GM21717 (cell line): ENCODE results near the gene SLC5A4.
"Not testable (repeated sequence)": the region's sequence is repeated elsewhere in the genome, so short reads cannot be mapped to it uniquely, and the experiment has no call there.

Source experiments
- ATAC-seq: cut with Tn5 transposase; IDR thresholded peaks from one replicate; pipeline ENCODE4 v1.9.1; 2021; ENCODE audit warnings: mild to moderate bottlenecking, moderate library complexity; ENCODE audit not compliant: unreplicated experiment

The SLC5A4 gene

DNA sequence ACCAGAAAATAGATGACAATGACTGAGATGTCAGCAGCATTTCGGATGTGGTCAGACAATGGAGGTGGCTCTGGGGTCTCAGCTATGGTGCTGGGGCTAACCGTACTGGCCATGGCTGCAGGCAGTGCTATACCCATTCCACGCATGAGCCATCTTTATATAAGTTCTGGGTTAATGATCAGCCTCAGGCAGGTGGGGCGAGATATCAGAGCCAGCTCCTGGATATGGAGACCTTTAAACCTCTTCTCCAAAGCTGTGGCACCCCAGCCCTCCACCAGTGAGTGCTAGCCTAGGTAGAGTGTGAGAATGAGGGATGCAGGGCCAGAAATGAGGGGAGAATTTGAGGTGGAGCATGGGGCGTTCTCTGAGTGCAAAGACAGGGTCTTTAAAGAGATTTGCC, at the start of gene SLC5A4:
Gene SLC5A4 (minus strand): TSS at position 131 of the 400 bp plus-strand sequence. CDS start 18 bp downstream, at position 113.
- ATAC-seq = no peak

DNA sequence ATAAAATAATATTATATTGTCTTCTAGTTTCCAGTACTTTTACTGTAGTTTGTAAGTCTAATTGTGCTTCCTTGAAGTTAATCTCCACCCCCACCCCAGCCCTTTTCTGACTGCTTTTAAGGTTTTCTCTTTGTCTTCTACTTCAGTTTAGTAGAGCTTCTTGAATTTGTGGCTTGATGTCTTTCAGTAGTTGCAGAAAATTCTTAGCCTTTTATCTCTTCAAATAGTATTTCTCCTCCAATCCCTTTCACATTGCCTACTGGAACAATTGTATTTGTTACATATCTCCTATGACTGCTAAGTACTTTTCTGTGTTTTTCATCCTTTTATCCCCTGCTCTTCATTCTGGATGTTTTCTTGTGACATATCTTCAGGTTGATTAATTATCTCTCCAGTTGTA, 38.8 kb upstream of the SLC5A4 start:
- not testable (repeated sequence) for ATAC-seq

DNA sequence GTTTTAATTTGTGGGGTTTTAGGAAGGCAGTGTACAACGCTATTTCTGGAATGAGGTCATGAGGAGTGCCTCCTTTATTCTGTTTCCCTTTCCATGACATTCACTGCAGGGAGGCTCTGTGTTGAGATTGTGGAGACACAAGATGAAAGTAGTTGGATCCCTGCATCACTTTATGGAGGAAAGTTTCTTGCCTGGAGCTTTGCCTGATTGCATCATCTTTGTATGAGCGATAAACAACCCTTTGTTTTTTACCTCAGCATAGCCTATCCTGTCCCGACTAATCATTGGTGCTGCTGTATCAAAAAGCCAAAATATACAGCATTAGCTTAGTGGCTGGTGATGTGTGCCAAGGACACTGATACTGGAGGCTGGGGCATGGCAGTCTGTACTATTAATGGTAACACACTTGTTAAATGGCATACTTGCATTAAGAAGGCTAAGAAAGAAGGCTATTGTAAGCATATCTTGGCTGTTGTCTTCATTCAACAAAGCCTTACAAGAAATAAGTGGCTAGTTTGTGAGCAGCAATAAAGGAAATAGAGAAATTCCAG, 31.2 kb upstream of the SLC5A4 start:
- ATAC-seq = no peak

DNA sequence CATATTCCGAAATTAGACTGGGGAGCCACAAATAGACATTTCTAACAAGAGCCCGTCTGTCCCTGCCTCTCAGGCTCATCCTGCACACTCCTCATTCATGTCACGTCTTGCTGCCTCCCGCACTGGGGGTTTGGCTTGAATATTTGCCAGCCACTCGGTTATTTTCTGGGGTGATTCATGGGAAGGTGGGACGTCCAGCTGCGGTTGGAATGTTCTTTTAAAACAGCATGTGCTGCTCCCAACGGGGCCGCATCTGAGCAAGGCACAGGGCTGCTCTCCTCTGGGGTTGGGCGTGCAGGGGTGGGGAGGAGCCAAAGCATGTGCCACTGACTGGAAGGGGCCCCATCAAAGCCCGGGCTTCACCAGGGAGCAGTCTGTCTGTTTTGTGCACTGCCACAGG, 25.9 kb upstream of the SLC5A4 start:
- no peak for ATAC-seq

DNA sequence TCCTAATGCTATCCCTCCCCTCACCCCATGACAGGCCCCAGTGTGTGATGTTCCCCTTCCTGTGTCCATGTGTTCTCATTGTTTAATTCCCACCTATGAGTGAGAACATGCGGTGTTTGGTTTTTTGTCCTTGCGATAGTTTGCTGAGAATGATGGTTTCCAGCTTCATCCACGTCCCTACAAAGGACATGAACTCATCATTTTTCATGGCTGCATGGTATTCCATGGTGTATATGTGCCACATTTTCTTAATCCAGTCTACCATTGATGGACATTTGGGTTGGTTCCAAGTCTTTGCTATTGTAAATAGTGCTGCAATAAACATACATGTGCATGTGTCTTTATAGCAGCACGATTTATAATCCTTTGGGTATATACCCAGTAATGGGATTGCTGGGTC, 20.2 kb upstream of the SLC5A4 start:
- not testable (repeated sequence) for ATAC-seq

DNA sequence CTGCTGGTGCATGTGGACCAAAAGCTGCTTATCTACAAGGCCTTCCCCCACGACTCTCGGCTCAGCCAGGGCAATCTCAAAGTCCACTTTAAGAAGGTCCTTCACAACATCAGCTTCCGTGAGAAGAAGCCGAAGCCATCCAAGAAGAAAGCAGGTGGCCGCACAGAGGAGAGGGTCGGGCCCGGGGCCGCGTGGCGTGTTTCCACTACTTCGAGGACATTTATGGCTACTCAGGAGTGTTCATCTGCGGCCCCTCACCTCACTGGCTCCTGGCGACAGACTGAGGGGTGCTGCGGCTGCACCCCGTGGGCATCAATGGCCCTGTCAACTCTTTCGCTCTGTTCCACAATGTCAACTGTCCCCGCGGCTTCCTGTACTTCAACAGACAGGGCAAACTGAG, 16.2 kb upstream of the SLC5A4 start:
- no peak for ATAC-seq

DNA sequence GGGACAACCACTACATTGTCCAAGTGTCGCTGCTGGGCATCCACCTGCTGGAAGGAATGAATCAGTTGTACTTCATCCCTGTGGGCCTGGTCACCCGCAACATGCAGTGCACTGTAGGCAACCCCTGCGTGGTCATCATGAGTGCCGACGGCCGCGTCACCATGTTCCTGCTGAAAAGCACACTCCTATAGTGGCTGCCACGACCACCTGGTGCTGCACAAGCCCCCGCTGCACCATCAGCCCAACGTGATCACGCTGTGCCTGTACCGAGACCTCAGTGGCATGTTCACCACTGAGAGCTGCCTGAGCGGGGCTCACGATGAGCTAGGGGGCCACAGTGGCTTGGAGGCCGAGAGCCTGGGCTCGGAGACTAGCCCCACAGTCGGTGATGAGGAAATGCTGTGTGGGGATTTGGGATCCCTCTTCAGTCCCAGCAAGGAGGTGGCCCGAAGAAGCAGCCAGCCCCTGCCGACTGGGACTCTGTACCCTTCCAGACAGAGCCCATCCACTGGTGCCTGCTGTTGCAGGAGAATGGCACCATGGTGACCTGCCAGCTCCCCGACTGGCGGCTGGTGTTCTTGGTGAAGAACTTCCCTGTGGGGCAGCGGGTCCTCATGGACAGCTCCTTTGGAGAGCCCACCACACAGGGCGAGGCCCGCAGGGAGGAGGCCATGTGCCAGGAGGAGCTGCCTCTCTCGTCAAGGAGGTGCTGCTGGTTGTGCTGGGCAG, 15.7 kb upstream of the SLC5A4 start:
- no peak for ATAC-seq

DNA sequence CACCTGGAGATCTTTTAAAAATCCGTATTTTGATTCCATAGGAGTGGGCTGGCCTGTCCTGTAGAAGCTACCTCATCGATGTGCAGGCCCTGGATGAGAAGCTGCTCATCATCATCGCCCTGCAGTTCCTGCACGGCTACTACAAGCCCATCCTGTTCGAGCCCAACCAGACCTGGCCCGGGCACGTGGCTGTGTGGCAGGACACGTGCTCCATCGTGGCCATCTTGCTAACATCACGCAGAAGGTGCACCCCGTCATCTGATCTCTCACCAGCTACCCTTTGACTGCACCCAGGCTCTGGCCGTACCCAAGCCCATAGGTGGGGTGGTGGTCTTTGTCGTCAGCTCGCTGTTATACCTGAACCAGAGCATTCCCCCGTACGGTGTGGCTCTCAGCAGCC, 14.2 kb upstream of the SLC5A4 start:
- no peak for ATAC-seq

DNA sequence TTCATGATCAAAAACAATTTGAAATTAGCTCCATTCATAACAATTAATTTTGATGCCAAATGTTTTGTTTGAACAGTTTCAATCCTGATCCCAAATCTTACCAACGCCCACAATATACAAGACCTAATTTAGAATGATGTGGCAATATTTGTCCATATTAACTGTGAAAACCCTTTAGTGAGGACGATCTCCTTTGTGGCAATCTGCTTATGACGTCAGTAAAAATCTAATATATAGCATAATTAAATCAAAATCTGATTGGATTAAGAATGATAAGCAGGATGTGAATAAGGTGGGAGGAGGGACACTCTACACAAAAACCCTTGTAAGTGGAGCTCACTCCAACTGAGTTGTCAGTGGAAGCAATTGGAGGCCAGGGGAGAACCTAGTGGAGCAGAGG, 11.9 kb upstream of the SLC5A4 start:
- ATAC-seq = no peak

DNA sequence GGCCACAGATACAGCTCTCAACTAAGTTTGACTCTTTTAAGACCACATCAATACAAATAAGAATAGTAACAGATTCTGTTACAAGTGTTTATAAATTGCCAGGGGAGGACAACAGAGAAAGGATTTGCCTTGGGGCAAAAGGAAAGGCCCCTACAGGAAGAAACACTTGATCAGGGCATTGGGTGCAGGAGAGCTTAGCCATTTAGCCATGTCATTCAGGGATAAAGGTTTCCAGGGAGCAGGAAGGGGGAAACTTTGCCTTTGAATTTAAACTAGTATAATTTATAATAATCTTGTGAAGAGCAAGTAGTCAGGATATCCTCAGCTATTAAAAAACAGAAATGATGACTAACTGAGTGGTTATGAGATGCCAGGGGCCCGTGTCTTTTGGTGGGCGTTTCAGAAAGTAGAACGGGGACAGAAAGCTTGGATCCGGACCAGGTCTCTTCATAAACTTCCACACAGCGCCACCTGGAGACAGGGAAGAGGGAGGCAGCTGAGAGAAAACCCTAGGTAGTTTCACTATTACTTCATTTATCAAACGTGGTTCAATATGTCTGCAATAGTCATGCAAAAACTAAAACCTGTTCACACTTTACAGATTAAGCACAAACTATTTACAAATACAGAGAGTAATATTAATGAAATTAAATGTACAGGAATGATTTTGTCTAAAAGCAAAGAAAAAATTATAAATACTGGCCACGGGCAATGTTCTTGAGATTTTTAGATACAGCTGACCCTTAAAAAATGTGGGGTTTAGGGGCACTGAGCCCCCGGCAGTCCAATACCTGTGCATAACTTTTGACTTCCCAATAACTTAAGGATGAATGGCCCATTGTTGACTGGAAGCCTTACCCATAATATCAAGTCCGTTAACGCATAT, 11.0 kb upstream of the SLC5A4 start:
- ATAC-seq = no peak

DNA sequence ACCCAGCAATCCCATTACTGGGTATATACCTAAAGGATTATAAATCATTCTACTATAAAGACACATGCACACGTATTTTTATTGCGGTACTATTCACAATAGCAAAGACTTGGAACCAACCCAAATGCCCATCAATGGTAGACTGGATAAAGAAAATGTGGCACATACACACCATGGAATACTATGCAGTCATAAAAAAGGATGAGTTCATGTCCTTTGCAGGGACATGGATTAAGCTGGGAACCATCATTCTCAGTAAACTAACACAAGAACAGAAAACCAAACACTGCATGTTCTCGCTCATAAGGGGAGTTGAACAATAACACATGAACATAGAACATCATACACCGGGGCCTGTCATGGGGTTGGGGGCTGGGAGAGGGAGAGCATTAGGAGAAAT, 8.5 kb upstream of the SLC5A4 start:
- not testable (repeated sequence) for ATAC-seq

DNA sequence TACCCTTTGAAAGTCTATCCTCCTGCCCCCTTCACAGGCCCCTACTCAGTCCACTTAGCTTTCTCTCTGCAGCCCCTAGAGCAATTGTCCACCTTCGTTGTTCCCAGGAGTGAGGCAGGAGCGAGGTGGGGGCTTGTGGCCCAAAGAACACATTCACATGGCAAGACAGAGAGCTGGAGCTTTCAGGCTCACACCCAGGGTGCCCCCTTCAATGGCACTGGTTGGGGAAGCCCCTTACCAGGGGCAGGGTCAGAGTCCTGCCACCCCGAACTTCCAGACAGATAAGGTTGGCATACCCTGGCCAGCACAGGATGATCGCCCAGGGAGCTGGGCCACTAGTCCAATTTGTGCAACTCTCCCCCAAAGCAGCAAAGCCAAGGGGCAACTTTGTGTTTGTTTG, 6.2 kb upstream of the SLC5A4 start:
- no peak for ATAC-seq

DNA sequence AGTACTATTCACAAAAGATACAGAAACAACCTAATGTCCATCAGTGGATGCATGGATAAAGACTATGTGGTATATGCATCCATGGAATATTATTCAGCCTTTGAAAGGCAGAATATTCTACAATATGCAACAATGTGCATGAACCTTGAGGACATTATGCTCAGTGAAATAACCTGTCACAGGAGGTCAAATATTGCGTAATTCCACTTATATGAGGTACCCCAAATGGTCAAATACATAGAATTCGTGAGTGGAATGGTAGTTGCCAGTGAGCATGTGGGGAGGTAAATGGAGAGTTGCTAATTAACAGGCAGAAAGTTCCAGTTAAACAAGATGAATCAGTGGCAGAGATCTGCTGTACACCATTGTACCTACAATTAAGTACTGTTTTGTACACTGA, 3.6 kb upstream of the SLC5A4 start:
- ATAC-seq = no peak

DNA sequence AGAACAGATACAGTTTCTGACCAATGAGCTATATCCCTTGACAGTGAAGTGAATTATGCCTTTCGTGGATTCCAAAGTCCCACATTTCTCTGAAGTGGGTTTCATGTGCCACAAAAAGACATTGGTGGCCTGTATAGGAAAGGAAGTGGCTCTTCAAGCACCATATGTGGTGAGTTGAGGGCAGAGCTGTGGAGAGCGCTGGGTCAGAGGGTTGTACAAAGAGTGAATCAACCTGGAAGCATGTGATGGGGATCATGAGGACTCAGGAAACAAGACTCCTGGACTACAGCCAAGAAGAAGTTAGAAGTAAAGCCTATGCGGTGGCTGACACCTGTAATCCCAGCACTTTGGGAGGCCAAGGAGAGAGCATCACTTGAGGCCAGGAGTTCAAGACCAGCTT, 579 bp upstream of the SLC5A4 start:
- ATAC-seq = no peak

DNA sequence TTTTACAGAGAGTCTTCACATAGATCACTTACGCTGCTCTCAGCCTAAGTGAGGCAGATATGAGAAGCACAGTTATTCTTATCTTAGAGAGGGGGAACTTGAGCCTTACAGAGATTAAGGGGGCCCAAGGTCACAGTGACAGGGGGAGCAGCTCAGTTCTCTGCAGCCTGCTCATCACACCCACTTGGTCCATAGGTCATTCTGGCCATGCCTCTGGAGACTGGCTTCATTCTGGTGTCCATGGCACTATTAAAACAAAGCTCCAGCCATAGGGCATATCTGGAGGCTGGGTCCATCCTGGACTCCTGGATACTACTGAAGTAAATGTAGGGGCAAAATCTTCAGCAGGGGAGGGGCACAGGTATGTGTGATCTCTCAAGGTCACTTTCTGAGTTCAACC, 5.9 kb downstream of the SLC5A4 start:
- no peak for ATAC-seq

DNA sequence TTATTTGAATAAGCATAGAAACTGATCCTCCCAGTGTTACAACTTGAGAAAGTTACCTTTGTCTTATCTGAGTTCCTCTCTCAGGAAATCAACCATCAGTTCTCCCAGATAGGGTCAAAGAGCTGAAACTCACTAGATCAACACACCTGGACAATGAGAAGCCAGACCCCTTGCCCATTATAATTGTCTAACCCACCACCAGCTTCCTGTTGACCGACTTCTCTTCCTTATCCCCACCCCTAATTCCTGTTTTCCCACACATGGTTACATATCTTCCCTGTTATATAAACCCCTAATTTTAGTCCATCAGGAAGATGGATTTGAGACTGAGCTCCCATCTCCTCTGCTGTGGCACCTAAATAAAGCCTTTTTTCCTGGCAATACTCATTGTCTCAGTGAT, 6.9 kb downstream of the SLC5A4 start:
- no peak for ATAC-seq

DNA sequence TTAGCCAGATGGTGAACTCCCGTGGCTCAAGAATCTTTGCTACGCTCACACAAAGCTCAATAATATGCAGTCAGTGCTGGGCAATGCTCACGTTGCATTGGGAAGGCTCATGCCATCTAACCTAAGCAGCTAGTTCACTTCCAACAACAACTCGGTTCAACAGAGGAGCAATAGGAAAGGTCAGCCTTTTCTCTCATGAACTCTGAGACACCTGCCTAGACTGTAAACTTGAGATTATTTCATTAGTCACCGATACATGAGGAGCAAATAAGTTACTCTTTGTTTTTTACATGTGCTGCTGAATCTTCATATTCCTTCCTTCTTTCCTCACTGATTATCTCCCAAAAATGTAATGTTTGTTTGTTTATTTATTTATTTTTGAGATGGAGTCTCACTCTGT, 9.0 kb downstream of the SLC5A4 start:
- ATAC-seq = no peak

DNA sequence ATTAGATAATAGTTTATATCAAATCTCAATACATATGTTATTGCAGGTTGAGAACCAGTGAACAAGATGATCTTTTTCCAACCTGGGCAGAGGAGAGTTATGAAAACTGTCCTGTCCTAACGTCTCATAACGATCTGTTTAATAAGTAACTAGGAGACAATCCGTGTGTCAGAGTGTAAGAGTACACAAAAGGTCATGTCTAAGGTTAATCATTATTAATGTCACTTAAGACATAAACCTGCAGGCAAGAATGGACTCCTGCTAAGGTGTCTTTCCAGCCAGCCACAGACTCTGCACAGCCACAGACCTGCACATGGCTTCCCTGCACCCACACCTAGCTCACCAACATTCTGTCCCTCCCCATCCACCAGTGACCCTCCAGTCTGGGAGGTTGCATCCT, 10.1 kb downstream of the SLC5A4 start:
- ATAC-seq = no peak

DNA sequence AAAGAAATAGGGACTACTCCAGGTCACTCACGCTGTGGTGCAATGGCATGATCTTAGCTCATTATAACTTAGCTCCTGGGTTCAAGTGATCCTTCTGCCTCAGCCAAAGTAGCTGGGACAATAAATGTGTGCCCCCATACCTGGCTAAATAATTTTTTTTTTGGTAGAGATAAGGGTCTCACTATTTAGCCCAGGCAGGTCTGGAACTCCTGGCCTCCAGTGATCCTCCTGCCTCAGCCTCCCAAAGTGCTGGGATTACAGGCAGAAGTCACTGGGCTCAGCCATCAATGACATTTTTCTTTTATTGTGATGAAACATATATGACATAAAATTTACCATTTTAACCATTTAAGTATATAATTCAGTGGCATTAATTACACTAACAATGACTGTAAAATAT, 10.6 kb downstream of the SLC5A4 start:
- ATAC-seq = no peak

DNA sequence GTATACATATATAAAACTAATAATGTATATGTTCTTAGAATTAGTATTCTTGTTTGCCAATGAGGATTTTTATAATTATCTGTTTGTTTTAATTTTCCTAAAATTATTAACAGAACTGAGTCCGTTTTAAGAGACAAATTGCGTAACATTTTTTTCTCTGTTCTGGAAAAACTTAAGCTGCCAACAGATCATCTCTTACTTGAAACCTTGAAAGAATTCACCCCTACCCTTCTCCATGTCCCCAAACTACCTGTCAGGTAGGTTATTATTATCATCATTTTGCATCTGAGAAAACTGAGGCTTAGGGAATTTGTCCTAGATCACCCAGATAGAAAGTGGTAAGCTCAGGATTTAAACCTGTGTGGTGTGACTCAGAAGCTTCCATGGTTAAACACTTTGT, 14.7 kb downstream of the SLC5A4 start:
- ATAC-seq = no peak

DNA sequence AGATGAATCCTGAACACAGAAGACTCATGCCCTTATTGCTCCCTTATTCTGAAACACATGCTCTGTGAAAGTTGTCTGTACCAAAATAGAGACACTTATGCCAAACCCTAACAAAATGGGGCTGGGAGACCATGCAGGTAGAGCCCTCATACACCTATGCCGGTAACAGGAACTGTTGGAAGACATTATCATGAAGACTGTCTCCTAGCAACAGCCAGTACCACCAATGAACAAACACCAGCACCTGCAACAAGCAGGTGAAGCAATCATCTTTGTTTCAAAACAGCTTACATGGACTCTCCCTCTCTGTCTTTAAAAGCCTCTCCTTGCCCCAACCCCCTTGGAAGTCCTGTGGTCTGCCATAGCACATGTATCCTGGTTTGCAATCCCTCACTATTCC, 17.2 kb downstream of the SLC5A4 start:
- ATAC-seq = no peak

DNA sequence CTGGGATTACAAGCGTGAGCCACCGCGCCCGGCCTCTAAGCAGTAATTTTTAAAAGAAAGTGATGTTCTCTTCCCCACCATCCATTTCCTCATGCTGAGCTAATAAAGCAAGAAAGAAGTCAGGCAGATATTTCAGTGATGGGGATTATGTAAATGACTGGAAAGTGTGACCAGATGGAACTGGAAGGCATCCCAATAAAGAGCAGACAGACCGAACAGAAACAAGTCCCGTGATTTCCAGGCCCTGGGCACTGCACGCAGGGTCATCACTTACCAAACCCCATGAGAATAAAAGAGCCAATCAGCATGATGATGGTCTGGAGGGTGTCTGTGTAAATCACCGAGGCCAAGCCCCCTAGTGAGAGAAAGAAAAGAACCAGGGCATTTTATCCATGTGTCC, 18.2 kb downstream of the SLC5A4 start:
- ATAC-seq = no peak
